ENCODE measurements around the gene DCAF8L2. TPM values are rescaled to one million over a fixed set of nuclear protein-coding genes. Genes with fewer than 3 reads are reported as not detected.
A peak's percentile ranks its signal among the peaks of the same experiment; 100 is the strongest.
"Not testable (repeated sequence)": the region's sequence is repeated elsewhere in the genome, so short reads cannot be mapped to it uniquely, and the experiment has no call there.

Gene DCAF8L2
- not detected for polyA plus RNA-seq (2012; ENCODE audit: missing spikeins)

DNA sequence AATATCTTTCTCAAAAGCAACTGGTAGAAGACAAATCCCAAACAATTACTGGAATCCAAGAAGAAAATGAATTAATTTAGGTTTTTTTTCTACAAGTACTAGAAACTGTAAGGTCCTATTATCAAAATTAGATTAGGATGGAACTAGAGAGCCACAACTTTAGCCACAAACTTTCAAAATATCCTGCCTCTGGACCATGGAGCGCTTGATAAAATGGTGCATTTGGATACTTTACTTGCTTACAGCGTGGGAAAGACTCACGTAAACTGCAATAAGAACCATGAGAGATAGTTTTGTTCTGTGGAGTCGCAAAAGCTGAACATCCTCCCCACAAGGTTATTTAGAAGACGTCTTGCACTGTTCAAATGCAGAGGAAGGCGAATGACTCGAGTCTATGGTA, at the start of gene DCAF8L2:
TSS of gene DCAF8L2 (plus strand) at position 301 of the 400 bp plus-strand sequence. CDS start 156,552 bp downstream, outside the sequence.
- FAIRE-seq = no peak
- TF ChIP-seq POLR2A (IDR thresholded peaks at IDR 0.05; ENCODE audit: low read depth, low read length) = no peak
- no peak for TF ChIP-seq TAF1 (IDR thresholded peaks at IDR 0.05; ENCODE audit: borderline replicate concordance, low read depth, low read length)
- no peak for TF ChIP-seq POLR2AphosphoS5 (IDR thresholded peaks at IDR 0.05; ENCODE audit: low read depth, low read length)
- DNase-seq (ENCODE audit: insufficient read length) = no peak

DNA sequence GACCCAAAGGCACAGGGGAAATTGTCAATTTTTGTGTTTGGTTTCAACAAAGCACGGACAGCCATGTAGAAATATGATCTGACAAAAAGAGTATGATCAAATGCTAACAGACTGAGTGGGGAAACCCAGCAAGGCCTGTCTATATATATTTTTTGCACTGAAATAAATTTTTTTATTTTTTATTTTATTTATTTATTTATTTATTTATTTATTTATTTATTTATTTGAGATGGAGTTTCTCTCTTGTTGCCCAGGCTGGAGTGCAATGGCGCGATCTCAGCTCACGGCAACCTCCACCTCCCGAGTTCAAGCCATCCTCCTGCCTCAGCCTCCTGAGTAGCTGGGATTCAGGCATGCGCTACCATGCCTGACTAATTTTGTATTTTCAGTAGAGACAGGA, 49.0 kb upstream of the DCAF8L2 start:
- DNase-seq (ENCODE audit: insufficient read length); FAIRE-seq: not testable (repeated sequence)

- FAIRE-seq (no peak), DNase-seq (ENCODE audit: insufficient read length) (no peak)
- no peak for TF ChIP-seq TAF1 (IDR thresholded peaks at IDR 0.05; ENCODE audit: borderline replicate concordance, low read depth, low read length)
- no peak for TF ChIP-seq POLR2A (IDR thresholded peaks at IDR 0.05; ENCODE audit: low read depth, low read length)
- no peak for TF ChIP-seq POLR2AphosphoS5 (IDR thresholded peaks at IDR 0.05; ENCODE audit: low read depth, low read length)
Observed at GRCh38 chrX:27548624-27549023, 41.5 kb upstream of the DCAF8L2 start.

DNA sequence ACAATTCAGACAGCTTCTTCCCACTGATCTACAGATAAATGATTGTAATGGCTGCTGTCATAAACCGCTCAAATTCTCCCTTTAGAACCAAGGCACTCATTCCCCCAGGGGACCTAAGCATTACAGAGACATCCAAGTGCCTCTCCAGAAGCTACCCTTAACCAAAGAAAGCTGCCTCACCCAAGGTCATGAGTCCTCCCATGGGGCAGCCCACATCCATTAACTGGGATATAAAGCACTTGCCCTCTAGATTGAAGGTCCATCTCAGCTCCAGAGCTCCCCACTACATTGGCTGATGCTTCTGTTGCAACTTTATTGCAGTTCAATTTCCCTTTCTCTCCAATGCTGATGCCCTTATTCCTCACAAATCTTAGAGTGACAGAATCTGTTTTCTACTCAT, 40.5 kb upstream of the DCAF8L2 start:
- FAIRE-seq = no peak
- TF ChIP-seq TAF1 (IDR thresholded peaks at IDR 0.05; ENCODE audit: borderline replicate concordance, low read depth, low read length) (no peak), POLR2AphosphoS5 (IDR thresholded peaks at IDR 0.05; ENCODE audit: low read depth, low read length) (no peak), POLR2A (IDR thresholded peaks at IDR 0.05; ENCODE audit: low read depth, low read length) (no peak)
- DNase-seq (ENCODE audit: insufficient read length) = no peak

DNA sequence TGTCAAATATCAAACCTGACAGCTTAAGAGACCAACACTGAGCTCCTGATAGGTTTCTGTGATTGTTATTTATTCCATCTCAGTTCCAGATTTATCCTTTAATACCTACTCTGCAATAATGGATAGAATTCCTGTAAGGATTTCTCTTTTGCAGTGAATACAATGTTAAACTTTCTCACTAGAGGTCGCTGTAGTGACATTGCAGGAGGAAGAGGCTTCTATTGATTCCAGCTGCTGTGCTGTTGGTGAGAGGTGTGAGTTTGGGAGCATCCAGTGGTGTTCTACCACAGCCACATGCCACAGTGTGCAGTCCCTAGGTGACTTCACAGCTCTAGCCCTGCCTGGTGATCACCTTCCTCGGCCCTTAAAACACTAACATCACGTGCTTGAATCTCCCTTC, 34.6 kb upstream of the DCAF8L2 start:
- FAIRE-seq (peak; percentile 50), DNase-seq (ENCODE audit: insufficient read length) (no peak)
- TF ChIP-seq POLR2A (IDR thresholded peaks at IDR 0.05; ENCODE audit: low read depth, low read length) (no peak), TAF1 (IDR thresholded peaks at IDR 0.05; ENCODE audit: borderline replicate concordance, low read depth, low read length) (no peak), POLR2AphosphoS5 (IDR thresholded peaks at IDR 0.05; ENCODE audit: low read depth, low read length) (no peak)

- DNase-seq (ENCODE audit: insufficient read length) (no peak), FAIRE-seq (no peak)
- TF ChIP-seq POLR2A (IDR thresholded peaks at IDR 0.05; ENCODE audit: low read depth, low read length) = no peak
- TF ChIP-seq POLR2AphosphoS5 (IDR thresholded peaks at IDR 0.05; ENCODE audit: low read depth, low read length) = no peak
- TF ChIP-seq TAF1 (IDR thresholded peaks at IDR 0.05; ENCODE audit: borderline replicate concordance, low read depth, low read length) = no peak
Observed at GRCh38 chrX:27565992-27566391, 24.2 kb upstream of the DCAF8L2 start.

GRCh38 chrX:27571164-27571563, 19.0 kb upstream of the DCAF8L2 start:
- TF ChIP-seq TAF1 (IDR thresholded peaks at IDR 0.05; ENCODE audit: borderline replicate concordance, low read depth, low read length) = no peak
- TF ChIP-seq POLR2AphosphoS5 (IDR thresholded peaks at IDR 0.05; ENCODE audit: low read depth, low read length) = no peak
- no peak for TF ChIP-seq POLR2A (IDR thresholded peaks at IDR 0.05; ENCODE audit: low read depth, low read length)
- no peak for FAIRE-seq
- no peak for DNase-seq (ENCODE audit: insufficient read length)

DNA sequence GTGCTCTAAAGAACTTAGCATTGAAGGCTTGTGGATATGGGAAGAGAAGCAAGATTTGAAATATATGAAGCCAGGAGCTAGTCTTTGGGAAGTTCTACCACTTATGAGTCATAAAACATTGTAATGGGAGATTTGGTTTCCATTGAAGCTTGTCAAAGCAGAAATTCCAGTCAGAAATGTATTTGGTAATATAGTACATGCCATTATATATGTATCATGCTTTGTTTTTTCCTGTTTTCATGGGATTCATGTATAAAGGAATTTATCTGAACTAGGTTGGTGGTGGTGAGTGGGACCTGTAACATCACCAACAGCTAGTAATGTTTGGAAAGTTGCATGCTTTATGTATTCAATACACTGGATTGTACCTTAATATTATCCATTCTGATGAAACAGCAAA, 14.6 kb upstream of the DCAF8L2 start:
- FAIRE-seq (no peak), DNase-seq (ENCODE audit: insufficient read length) (no peak)
- TF ChIP-seq POLR2AphosphoS5 (IDR thresholded peaks at IDR 0.05; ENCODE audit: low read depth, low read length) (no peak), POLR2A (IDR thresholded peaks at IDR 0.05; ENCODE audit: low read depth, low read length) (no peak), TAF1 (IDR thresholded peaks at IDR 0.05; ENCODE audit: borderline replicate concordance, low read depth, low read length) (no peak)

- no peak for TF ChIP-seq TAF1 (IDR thresholded peaks at IDR 0.05; ENCODE audit: borderline replicate concordance, low read depth, low read length)
- TF ChIP-seq POLR2AphosphoS5 (IDR thresholded peaks at IDR 0.05; ENCODE audit: low read depth, low read length) = no peak
- no peak for TF ChIP-seq POLR2A (IDR thresholded peaks at IDR 0.05; ENCODE audit: low read depth, low read length)
- DNase-seq (ENCODE audit: insufficient read length) (no peak), FAIRE-seq (no peak)
Observed at GRCh38 chrX:27583976-27584375, 6.2 kb upstream of the DCAF8L2 start.

DNA sequence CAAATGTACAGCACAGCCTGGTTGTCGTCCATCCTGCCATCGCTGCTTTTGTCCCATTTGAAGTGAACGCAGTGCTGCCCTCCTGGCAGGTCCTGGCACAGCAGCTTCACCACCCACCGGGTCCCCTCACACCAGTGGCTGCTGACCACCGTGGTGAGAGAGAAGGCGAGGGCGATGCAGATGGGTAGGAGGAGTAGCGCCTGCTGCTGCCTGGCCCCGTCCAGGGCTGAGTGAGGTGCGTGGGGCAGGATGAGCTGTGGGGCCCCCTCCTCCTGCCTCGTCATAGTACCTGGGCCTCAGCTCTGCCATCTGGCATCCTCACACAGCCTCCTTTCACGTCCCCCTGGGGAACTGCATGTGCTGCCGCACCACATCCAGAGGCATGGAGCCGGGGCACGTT, 1.8 kb downstream of the DCAF8L2 start:
- no peak for TF ChIP-seq POLR2A (IDR thresholded peaks at IDR 0.05; ENCODE audit: low read depth, low read length)
- TF ChIP-seq POLR2AphosphoS5 (IDR thresholded peaks at IDR 0.05; ENCODE audit: low read depth, low read length) = no peak
- TF ChIP-seq TAF1 (IDR thresholded peaks at IDR 0.05; ENCODE audit: borderline replicate concordance, low read depth, low read length) = no peak
- FAIRE-seq = no peak
- DNase-seq (ENCODE audit: insufficient read length) = no peak

- TF ChIP-seq TAF1 (IDR thresholded peaks at IDR 0.05; ENCODE audit: borderline replicate concordance, low read depth, low read length) (no peak), POLR2AphosphoS5 (IDR thresholded peaks at IDR 0.05; ENCODE audit: low read depth, low read length) (no peak), POLR2A (IDR thresholded peaks at IDR 0.05; ENCODE audit: low read depth, low read length) (no peak)
- peak; percentile 24 for FAIRE-seq
Observed at GRCh38 chrX:27597508-27597907, 7.4 kb downstream of the DCAF8L2 start.

DNA sequence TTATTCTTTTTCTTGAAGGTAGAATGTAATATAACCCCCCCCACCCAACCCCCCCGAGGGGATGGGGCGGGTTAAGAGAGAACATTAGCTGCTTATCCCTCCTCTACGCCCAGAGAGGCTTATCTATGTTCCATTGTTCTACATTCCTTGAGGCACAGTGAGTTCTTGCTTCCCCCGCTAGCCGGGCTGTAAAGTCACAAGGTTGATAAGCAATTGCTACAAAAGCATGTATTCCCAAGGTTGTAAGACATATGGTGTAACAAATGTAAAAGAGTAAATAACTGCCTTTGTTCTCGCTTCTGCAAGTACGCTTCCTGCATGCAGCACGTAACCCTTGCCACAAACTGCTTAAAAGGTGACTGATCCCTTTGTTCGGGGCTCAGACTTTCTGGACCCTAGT, 8.2 kb downstream of the DCAF8L2 start:
- no peak for DNase-seq (ENCODE audit: insufficient read length)
- no peak for FAIRE-seq
- TF ChIP-seq POLR2A (IDR thresholded peaks at IDR 0.05; ENCODE audit: low read depth, low read length) = no peak
- no peak for TF ChIP-seq POLR2AphosphoS5 (IDR thresholded peaks at IDR 0.05; ENCODE audit: low read depth, low read length)
- TF ChIP-seq TAF1 (IDR thresholded peaks at IDR 0.05; ENCODE audit: borderline replicate concordance, low read depth, low read length) = no peak

More at GRCh38 chrX:27597508-27597907, 7.4 kb downstream of the DCAF8L2 start:
- DNase-seq (ENCODE audit: insufficient read length) = no peak

- DNase-seq (ENCODE audit: insufficient read length) (no peak), FAIRE-seq (no peak)
- no peak for TF ChIP-seq POLR2AphosphoS5 (IDR thresholded peaks at IDR 0.05; ENCODE audit: low read depth, low read length)
- no peak for TF ChIP-seq TAF1 (IDR thresholded peaks at IDR 0.05; ENCODE audit: borderline replicate concordance, low read depth, low read length)
- no peak for TF ChIP-seq POLR2A (IDR thresholded peaks at IDR 0.05; ENCODE audit: low read depth, low read length)
Observed at GRCh38 chrX:27599928-27600327, 9.8 kb downstream of the DCAF8L2 start.

All from GM12892 (cell line).